Middle frontal gyrus (tissue), 1 donor: ENCODE data around the gene KRTAP10-10.
"Not testable (repeated sequence)": the region's sequence is repeated elsewhere in the genome, so short reads cannot be mapped to it uniquely, and the experiment has no call there.

ENCODE experiments used
- DNase-seq: peaks from one replicate; pipeline ENCODE4 v3.0.0-alpha.2; 2015; ENCODE audit warnings: low spot score; ENCODE audit errors: extremely low spot score

KRTAP10-10 gene

GRCh38 chr21:44626262-44626661 lies 10.9 kb upstream of the KRTAP10-10 start:
- DNase-seq: no peak

GRCh38 chr21:44626673-44627143 lies 10.4 kb upstream of the KRTAP10-10 start, which contains the start of gene KRTAP10-9:
KRTAP10-9 (plus strand) TSS chr21:44627093; CDS start chr21:44627172, 79 bp downstream.
- DNase-seq: no peak

GRCh38 chr21:44627181-44627822 lies 9.9 kb upstream of the KRTAP10-10 start:
- not testable (repeated sequence) for DNase-seq

GRCh38 chr21:44627831-44628233 lies 9.3 kb upstream of the KRTAP10-10 start:
- not testable (repeated sequence) for DNase-seq

- no peak for DNase-seq
Observed at GRCh38 chr21:44628707-44629391, 8.3 kb upstream of the KRTAP10-10 start.

- DNase-seq: no peak
Observed at GRCh38 chr21:44630440-44630839, 6.7 kb upstream of the KRTAP10-10 start.

GRCh38 chr21:44632067-44632466 lies 5.1 kb upstream of the KRTAP10-10 start:
- no peak for DNase-seq

- DNase-seq: no peak
Observed at GRCh38 chr21:44636209-44637017, 743 bp upstream of the KRTAP10-10 start.

GRCh38 chr21:44637851-44638348 lies 744 bp downstream of the KRTAP10-10 start:
- DNase-seq: not testable (repeated sequence)

GRCh38 chr21:44638506-44639330 lies 1.6 kb downstream of the KRTAP10-10 start:
- not testable (repeated sequence) for DNase-seq

- DNase-seq: no peak
Observed at GRCh38 chr21:44639331-44639655, 2.1 kb downstream of the KRTAP10-10 start.

- no peak for DNase-seq
Observed at GRCh38 chr21:44640761-44641160, 3.6 kb downstream of the KRTAP10-10 start.

- no peak for DNase-seq
Observed at GRCh38 chr21:44643741-44644310, 6.7 kb downstream of the KRTAP10-10 start.

GRCh38 chr21:44644878-44645277 lies 7.7 kb downstream of the KRTAP10-10 start:
- no peak for DNase-seq

GRCh38 chr21:44646366-44647221 lies 9.4 kb downstream of the KRTAP10-10 start, which contains the start of gene KRTAP10-11:
KRTAP10-11 (plus strand) TSS chr21:44646414; CDS start chr21:44646459, 45 bp downstream.
- DNase-seq: not testable (repeated sequence)

GRCh38 chr21:44647222-44647552 lies 10.0 kb downstream of the KRTAP10-10 start:
- no peak for DNase-seq

GRCh38 chr21:44648557-44649311 lies 11.6 kb downstream of the KRTAP10-10 start:
- DNase-seq: no peak

- DNase-seq: no peak
Observed at GRCh38 chr21:44649521-44650100, 12.5 kb downstream of the KRTAP10-10 start.
